HepG2 (cell line): ENCODE data around the gene RIPK1. TPM values are rescaled to one million over a fixed set of nuclear protein-coding genes. Genes with fewer than 3 reads are reported as not detected.

Source experiments
- CCDC6 ChIP-seq: sonication (generic); formaldehyde crosslinking; IDR thresholded peaks from 2 replicates; pipeline ENCODE4 v1.8.1; 2022; ENCODE audit warnings: mild to moderate bottlenecking, missing genetic modification reagents, moderate library complexity
- CENPX ChIP-seq: sonication (generic); formaldehyde crosslinking; IDR thresholded peaks from 2 replicates; pipeline ENCODE4 v1.9.0; 2021; ENCODE audit warnings: mild to moderate bottlenecking, missing genetic modification reagents, moderate library complexity
- FOXK1 ChIP-seq: sonication (generic); formaldehyde crosslinking; IDR thresholded peaks from 2 replicates; pipeline ENCODE4 v1.4.0; 2020; ENCODE audit warnings: low read depth, missing genetic modification reagents, borderline replicate concordance
- HMGA1 ChIP-seq: sonication (generic); formaldehyde crosslinking; conservative IDR thresholded peaks from 2 replicates; pipeline ENCODE4 v1.4.0; 2020; ENCODE audit warnings: missing genetic modification reagents
- HNRNPL ChIP-seq: fragments of 200-400 bp; formaldehyde crosslinking; IDR thresholded peaks from 2 replicates; pipeline ENCODE4 v1.6.1; 2017; ENCODE audit warnings: mild to moderate bottlenecking, low read depth, low read length
- HNRNPLL ChIP-seq: fragments of 200-400 bp; formaldehyde crosslinking; IDR thresholded peaks from 2 replicates; pipeline ENCODE4 v1.6.1; 2017; ENCODE audit warnings: mild to moderate bottlenecking, low read depth, low read length; ENCODE audit not compliant: poor library complexity, severe bottlenecking
- ZNF230 ChIP-seq: sonication (generic); formaldehyde crosslinking; IDR thresholded peaks from 2 replicates; pipeline ENCODE4 v1.4.0; 2020; ENCODE audit warnings: mild to moderate bottlenecking, missing genetic modification reagents
- ZNF296 ChIP-seq: sonication (generic); formaldehyde crosslinking; conservative IDR thresholded peaks from 2 replicates; pipeline ENCODE4 v1.5.0; 2020; ENCODE audit warnings: mild to moderate bottlenecking, missing genetic modification reagents
- ZNF383 ChIP-seq: sonication (generic); formaldehyde crosslinking; IDR thresholded peaks from 2 replicates; pipeline ENCODE4 v1.4.0; 2020; ENCODE audit warnings: missing genetic modification reagents, mild to moderate bottlenecking, borderline replicate concordance
- ZNF547 ChIP-seq: sonication (generic); formaldehyde crosslinking; IDR thresholded peaks from 2 replicates; pipeline ENCODE4 v1.5.1; 2020; ENCODE audit warnings: mild to moderate bottlenecking, missing genetic modification reagents
- ZNF772 ChIP-seq: sonication (generic); formaldehyde crosslinking; IDR thresholded peaks from 2 replicates; pipeline ENCODE4 v1.5.0; 2020; ENCODE audit warnings: mild to moderate bottlenecking, missing genetic modification reagents
- polyA plus RNA-seq, 8 experiments: library from polyadenylated mRNA; depleted of rRNA in 3 of 8; stranded (reverse) in 7 of 8; unstranded in 1 of 8; fragments of >200 nt; fragmentation: Illumina TruSeq in 4 of 8; extraction: Trizol in 4 of 8; gene quantifications; 2 replicates each; pipeline versions ENCODE4 v1.2.1 to v1.2.3, GENCODE V29; 2011 to 2016; ENCODE audit warnings: low read depth in 4 of 8, missing spikeins in 1 of 8, mixed read lengths in 1 of 8; ENCODE audit not compliant: insufficient read depth in 1 of 8
- total RNA-seq, 5 experiments: library from RNA; depleted of rRNA; stranded (reverse); fragments of >200 nt; fragmentation: Illumina TruSeq; extraction: Trizol; gene quantifications; 2 replicates each; pipeline ENCODE4 v1.2.3, GENCODE V29; 2016; ENCODE audit warnings: low read depth in 1 of 5
- TF ChIP-seq, protein P1 (sequence below): sonication (generic); formaldehyde crosslinking; IDR thresholded peaks from 2 replicates; pipeline ENCODE4 v1.5.1; 2020; ENCODE audit warnings: mild to moderate bottlenecking, missing genetic modification reagents, borderline replicate concordance
- TF ChIP-seq, protein P2 (sequence below): sonication (generic); formaldehyde crosslinking; IDR thresholded peaks from 2 replicates; pipeline ENCODE4 v1.9.0; 2021; ENCODE audit warnings: missing genetic modification reagents, borderline replicate concordance
- TF ChIP-seq, protein P3 (sequence below): IDR thresholded peaks from 2 replicates; pipeline ENCODE4 v1.6.1; 2016; ENCODE audit warnings: control low read depth
- TF ChIP-seq, protein P4 (sequence below): IDR thresholded peaks from 2 replicates; pipeline ENCODE4 v1.6.1; 2012; ENCODE audit warnings: low read length, improper control_type of control experiment
- TF ChIP-seq, protein P5 (sequence below): sonication (generic); formaldehyde crosslinking; IDR thresholded peaks from 2 replicates; pipeline ENCODE4 v1.4.0; 2020; ENCODE audit warnings: low read depth, mild to moderate bottlenecking, missing genetic modification reagents

Gene RIPK1
- total and polyA plus RNA-seq, 2 of the 13 experiments (the other 11 are each of a cell fraction or from before 2014, with no cell fraction given) = 9.0 to 10.3 TPM

DNA sequence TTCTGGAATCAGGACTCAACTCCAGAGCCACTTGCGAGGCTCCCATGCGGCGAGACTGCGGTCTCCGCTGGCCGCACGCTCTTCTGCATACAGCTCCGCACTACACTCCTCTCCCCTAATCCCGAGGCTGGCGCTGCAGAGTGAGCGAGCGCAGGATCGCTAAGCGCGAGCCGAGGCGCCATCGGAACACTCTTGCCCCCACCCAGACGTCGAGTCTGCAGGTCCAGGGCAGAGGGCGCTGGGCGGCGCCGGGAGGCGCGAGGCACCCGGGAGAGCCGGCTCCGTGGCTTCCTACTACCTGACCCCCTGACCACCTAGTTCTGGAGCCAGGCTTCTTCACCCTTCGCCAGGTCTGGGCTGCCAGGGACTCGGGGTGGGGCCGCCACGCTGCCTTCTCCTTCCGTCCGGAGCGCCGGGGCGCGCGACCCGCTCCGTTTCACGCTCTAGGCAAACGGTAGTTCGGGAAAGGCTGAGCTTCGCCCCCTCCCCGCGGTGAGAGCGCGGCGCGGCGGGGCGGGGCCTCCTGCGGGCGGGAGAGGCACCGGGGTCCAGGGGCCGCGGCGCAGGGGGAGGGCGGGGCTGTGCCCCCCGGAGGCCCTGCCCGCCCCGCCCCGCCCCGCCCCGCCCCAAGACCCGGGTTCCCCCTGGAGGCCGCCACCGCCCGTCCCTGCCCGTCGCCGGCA, 94.4 kb downstream of the RIPK1 start (continued):
- TF ChIP-seq, protein P1, sequence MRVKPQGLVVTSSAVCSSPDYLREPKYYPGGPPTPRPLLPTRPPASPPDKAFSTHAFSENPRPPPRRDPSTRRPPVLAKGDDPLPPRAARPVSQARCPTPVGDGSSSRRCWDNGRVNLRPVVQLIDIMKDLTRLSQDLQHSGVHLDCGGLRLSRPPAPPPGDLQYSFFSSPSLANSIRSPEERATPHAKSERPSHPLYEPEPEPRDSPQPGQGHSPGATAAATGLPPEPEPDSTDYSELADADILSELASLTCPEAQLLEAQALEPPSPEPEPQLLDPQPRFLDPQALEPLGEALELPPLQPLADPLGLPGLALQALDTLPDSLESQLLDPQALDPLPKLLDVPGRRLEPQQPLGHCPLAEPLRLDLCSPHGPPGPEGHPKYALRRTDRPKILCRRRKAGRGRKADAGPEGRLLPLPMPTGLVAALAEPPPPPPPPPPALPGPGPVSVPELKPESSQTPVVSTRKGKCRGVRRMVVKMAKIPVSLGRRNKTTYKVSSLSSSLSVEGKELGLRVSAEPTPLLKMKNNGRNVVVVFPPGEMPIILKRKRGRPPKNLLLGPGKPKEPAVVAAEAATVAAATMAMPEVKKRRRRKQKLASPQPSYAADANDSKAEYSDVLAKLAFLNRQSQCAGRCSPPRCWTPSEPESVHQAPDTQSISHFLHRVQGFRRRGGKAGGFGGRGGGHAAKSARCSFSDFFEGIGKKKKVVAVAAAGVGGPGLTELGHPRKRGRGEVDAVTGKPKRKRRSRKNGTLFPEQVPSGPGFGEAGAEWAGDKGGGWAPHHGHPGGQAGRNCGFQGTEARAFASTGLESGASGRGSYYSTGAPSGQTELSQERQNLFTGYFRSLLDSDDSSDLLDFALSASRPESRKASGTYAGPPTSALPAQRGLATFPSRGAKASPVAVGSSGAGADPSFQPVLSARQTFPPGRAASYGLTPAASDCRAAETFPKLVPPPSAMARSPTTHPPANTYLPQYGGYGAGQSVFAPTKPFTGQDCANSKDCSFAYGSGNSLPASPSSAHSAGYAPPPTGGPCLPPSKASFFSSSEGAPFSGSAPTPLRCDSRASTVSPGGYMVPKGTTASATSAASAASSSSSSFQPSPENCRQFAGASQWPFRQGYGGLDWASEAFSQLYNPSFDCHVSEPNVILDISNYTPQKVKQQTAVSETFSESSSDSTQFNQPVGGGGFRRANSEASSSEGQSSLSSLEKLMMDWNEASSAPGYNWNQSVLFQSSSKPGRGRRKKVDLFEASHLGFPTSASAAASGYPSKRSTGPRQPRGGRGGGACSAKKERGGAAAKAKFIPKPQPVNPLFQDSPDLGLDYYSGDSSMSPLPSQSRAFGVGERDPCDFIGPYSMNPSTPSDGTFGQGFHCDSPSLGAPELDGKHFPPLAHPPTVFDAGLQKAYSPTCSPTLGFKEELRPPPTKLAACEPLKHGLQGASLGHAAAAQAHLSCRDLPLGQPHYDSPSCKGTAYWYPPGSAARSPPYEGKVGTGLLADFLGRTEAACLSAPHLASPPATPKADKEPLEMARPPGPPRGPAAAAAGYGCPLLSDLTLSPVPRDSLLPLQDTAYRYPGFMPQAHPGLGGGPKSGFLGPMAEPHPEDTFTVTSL (CRISPR knock-in tag) = peak; percentile 52; the same call in 1 of the 2 replicates
- TF ChIP-seq ZNF230 (CRISPR knock-in tag) (peak; percentile 88; the same call in 1 of the 2 replicates), HMGA1 (CRISPR knock-in tag) (no peak), FOXK1 (CRISPR knock-in tag) (peak; percentile 42; the same call in 1 of the 2 replicates), ZNF296 (CRISPR knock-in tag) (no peak), HNRNPLL (peak; percentile 81), ZNF772 (peak; percentile 77; the same call in 1 of the 2 replicates), ZNF547 (CRISPR knock-in tag) (peak; percentile 97), CENPX (CRISPR knock-in tag) (no peak), ZNF383 (CRISPR knock-in tag) (no peak), CCDC6 (CRISPR knock-in tag) (peak; percentile 98), HNRNPL (peak; percentile 77)
- TF ChIP-seq, protein P2, sequence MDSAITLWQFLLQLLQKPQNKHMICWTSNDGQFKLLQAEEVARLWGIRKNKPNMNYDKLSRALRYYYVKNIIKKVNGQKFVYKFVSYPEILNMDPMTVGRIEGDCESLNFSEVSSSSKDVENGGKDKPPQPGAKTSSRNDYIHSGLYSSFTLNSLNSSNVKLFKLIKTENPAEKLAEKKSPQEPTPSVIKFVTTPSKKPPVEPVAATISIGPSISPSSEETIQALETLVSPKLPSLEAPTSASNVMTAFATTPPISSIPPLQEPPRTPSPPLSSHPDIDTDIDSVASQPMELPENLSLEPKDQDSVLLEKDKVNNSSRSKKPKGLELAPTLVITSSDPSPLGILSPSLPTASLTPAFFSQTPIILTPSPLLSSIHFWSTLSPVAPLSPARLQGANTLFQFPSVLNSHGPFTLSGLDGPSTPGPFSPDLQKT (CRISPR knock-in tag) = no peak
- TF ChIP-seq, protein P3, sequence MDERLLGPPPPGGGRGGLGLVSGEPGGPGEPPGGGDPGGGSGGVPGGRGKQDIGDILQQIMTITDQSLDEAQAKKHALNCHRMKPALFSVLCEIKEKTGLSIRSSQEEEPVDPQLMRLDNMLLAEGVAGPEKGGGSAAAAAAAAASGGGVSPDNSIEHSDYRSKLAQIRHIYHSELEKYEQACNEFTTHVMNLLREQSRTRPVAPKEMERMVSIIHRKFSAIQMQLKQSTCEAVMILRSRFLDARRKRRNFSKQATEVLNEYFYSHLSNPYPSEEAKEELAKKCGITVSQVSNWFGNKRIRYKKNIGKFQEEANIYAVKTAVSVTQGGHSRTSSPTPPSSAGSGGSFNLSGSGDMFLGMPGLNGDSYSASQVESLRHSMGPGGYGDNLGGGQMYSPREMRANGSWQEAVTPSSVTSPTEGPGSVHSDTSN (CRISPR knock-in tag) = no peak
- TF ChIP-seq, protein P4, sequence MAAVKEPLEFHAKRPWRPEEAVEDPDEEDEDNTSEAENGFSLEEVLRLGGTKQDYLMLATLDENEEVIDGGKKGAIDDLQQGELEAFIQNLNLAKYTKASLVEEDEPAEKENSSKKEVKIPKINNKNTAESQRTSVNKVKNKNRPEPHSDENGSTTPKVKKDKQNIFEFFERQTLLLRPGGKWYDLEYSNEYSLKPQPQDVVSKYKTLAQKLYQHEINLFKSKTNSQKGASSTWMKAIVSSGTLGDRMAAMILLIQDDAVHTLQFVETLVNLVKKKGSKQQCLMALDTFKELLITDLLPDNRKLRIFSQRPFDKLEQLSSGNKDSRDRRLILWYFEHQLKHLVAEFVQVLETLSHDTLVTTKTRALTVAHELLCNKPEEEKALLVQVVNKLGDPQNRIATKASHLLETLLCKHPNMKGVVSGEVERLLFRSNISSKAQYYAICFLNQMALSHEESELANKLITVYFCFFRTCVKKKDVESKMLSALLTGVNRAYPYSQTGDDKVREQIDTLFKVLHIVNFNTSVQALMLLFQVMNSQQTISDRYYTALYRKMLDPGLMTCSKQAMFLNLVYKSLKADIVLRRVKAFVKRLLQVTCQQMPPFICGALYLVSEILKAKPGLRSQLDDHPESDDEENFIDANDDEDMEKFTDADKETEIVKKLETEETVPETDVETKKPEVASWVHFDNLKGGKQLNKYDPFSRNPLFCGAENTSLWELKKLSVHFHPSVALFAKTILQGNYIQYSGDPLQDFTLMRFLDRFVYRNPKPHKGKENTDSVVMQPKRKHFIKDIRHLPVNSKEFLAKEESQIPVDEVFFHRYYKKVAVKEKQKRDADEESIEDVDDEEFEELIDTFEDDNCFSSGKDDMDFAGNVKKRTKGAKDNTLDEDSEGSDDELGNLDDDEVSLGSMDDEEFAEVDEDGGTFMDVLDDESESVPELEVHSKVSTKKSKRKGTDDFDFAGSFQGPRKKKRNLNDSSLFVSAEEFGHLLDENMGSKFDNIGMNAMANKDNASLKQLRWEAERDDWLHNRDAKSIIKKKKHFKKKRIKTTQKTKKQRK = no peak
- TF ChIP-seq, protein P5, sequence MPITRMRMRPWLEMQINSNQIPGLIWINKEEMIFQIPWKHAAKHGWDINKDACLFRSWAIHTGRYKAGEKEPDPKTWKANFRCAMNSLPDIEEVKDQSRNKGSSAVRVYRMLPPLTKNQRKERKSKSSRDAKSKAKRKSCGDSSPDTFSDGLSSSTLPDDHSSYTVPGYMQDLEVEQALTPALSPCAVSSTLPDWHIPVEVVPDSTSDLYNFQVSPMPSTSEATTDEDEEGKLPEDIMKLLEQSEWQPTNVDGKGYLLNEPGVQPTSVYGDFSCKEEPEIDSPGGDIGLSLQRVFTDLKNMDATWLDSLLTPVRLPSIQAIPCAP (CRISPR knock-in tag) = 0 out of 2 replicates have a peak, but pooled peaks have one; percentile 67
